ENCODE data around the gene AGPAT4. TPM values are rescaled to one million over a fixed set of nuclear protein-coding genes. Genes with fewer than 3 reads are reported as not detected.

Gene AGPAT4
- total RNA-seq, 2 donors from 2014 or later, result 12.3 to 13.2 TPM

- ATAC-seq (replicated peaks), result no peak
- Mint-ChIP-seq H3K36me3 (ENCODE audit: low read depth) (peaks cover 7% of the 10 kb centered on the region), H3K9me3 (no peaks in the 10 kb centered on the region), H3K27me3 (no peaks in the 10 kb centered on the region), H3K4me1 (peaks cover 20% of the 10 kb centered on the region), H3K27ac (peak overlapping the region; percentile 95), H3K4me3 (peak overlapping the region; percentile 92)
Measured at GRCh38 chr6:161272635-161273273, 1.1 kb downstream of the AGPAT4 start.

GRCh38 chr6:161271343-161272030 lies 2.4 kb downstream of the AGPAT4 start:
- H3K4me3 Mint-ChIP-seq, result peak overlapping the region; percentile 92
- H3K27me3 Mint-ChIP-seq, result no peaks in the 10 kb centered on the region
- no peaks in the 10 kb centered on the region for H3K9me3 Mint-ChIP-seq
- H3K27ac Mint-ChIP-seq, result no peak overlapping the region
- H3K4me1 Mint-ChIP-seq, result peaks cover 21% of the 10 kb centered on the region
- peaks cover 7% of the 10 kb centered on the region for H3K36me3 Mint-ChIP-seq (ENCODE audit: low read depth)
- ATAC-seq (replicated peaks), result no peak

GRCh38 chr6:161270116-161270515 lies 3.7 kb downstream of the AGPAT4 start:
- H3K9me3 Mint-ChIP-seq, result no peaks in the 10 kb centered on the region
- H3K4me3 Mint-ChIP-seq, result no peak overlapping the region
- peaks cover 26% of the 10 kb centered on the region for H3K4me1 Mint-ChIP-seq
- no peak overlapping the region for H3K27ac Mint-ChIP-seq
- H3K27me3 Mint-ChIP-seq, result no peaks in the 10 kb centered on the region
- no peak for ATAC-seq (replicated peaks)
- peaks cover 7% of the 10 kb centered on the region for H3K36me3 Mint-ChIP-seq (ENCODE audit: low read depth)

- no peak overlapping the region for H3K4me3 Mint-ChIP-seq
- no peak overlapping the region for H3K27ac Mint-ChIP-seq
- no peaks in the 10 kb centered on the region for H3K9me3 Mint-ChIP-seq
- H3K4me1 Mint-ChIP-seq, result peaks cover 26% of the 10 kb centered on the region
- H3K27me3 Mint-ChIP-seq, result no peaks in the 10 kb centered on the region
- peaks cover 13% of the 10 kb centered on the region for H3K36me3 Mint-ChIP-seq (ENCODE audit: low read depth)
- ATAC-seq (replicated peaks), result no peak
Measured at GRCh38 chr6:161269310-161269709, 4.6 kb downstream of the AGPAT4 start.

- Mint-ChIP-seq H3K4me1 (peaks cover 26% of the 10 kb centered on the region), H3K36me3 (ENCODE audit: low read depth) (peaks cover 15% of the 10 kb centered on the region), H3K4me3 (no peak overlapping the region), H3K27ac (no peak overlapping the region), H3K9me3 (no peaks in the 10 kb centered on the region), H3K27me3 (no peaks in the 10 kb centered on the region)
- no peak for ATAC-seq (replicated peaks)
Measured at GRCh38 chr6:161268531-161269210, 5.2 kb downstream of the AGPAT4 start.

- H3K27ac Mint-ChIP-seq, result no peak overlapping the region
- peaks cover 23% of the 10 kb centered on the region for H3K4me1 Mint-ChIP-seq
- no peak for ATAC-seq (replicated peaks)
- H3K4me3 Mint-ChIP-seq, result no peak overlapping the region
- peaks cover 31% of the 10 kb centered on the region for H3K36me3 Mint-ChIP-seq (ENCODE audit: low read depth)
- H3K9me3 Mint-ChIP-seq, result no peaks in the 10 kb centered on the region
- no peaks in the 10 kb centered on the region for H3K27me3 Mint-ChIP-seq
Measured at GRCh38 chr6:161266513-161267230, 7.2 kb downstream of the AGPAT4 start.

- H3K36me3 Mint-ChIP-seq (ENCODE audit: low read depth), result peaks cover 34% of the 10 kb centered on the region
- no peaks in the 10 kb centered on the region for H3K27me3 Mint-ChIP-seq
- no peak overlapping the region for H3K4me3 Mint-ChIP-seq
- no peaks in the 10 kb centered on the region for H3K9me3 Mint-ChIP-seq
- H3K27ac Mint-ChIP-seq, result no peak overlapping the region
- ATAC-seq (replicated peaks), result peak; percentile 60
- H3K4me1 Mint-ChIP-seq, result peaks cover 22% of the 10 kb centered on the region
Measured at GRCh38 chr6:161265975-161266374, 7.9 kb downstream of the AGPAT4 start.

- Mint-ChIP-seq H3K27ac (no peak overlapping the region), H3K27me3 (no peaks in the 10 kb centered on the region), H3K36me3 (ENCODE audit: low read depth) (peaks cover 35% of the 10 kb centered on the region), H3K4me3 (no peak overlapping the region), H3K9me3 (no peaks in the 10 kb centered on the region), H3K4me1 (peaks cover 22% of the 10 kb centered on the region)
- no peak for ATAC-seq (replicated peaks)
Measured at GRCh38 chr6:161265554-161265953, 8.3 kb downstream of the AGPAT4 start.

GRCh38 chr6:161264181-161264580 lies 9.7 kb downstream of the AGPAT4 start:
- H3K4me3 Mint-ChIP-seq, result no peak overlapping the region

GRCh38 chr6:161261816-161262215 lies 12.0 kb downstream of the AGPAT4 start:
- H3K4me3 Mint-ChIP-seq, result no peak overlapping the region
- no peak overlapping the region for H3K27ac Mint-ChIP-seq
- peaks cover 17% of the 10 kb centered on the region for H3K4me1 Mint-ChIP-seq
- no peaks in the 10 kb centered on the region for H3K9me3 Mint-ChIP-seq
- ATAC-seq (replicated peaks), result no peak
- peaks cover 53% of the 10 kb centered on the region for H3K36me3 Mint-ChIP-seq (ENCODE audit: low read depth)
- no peaks in the 10 kb centered on the region for H3K27me3 Mint-ChIP-seq

More at GRCh38 chr6:161264181-161264580, 9.7 kb downstream of the AGPAT4 start:
- ATAC-seq (replicated peaks), result no peak
- H3K9me3 Mint-ChIP-seq, result no peaks in the 10 kb centered on the region
- peaks cover 17% of the 10 kb centered on the region for H3K4me1 Mint-ChIP-seq
- H3K36me3 Mint-ChIP-seq (ENCODE audit: low read depth), result peaks cover 49% of the 10 kb centered on the region
- no peaks in the 10 kb centered on the region for H3K27me3 Mint-ChIP-seq
- H3K27ac Mint-ChIP-seq, result no peak overlapping the region

- H3K4me1 Mint-ChIP-seq, result peaks cover 14% of the 10 kb centered on the region
- peaks cover 58% of the 10 kb centered on the region for H3K36me3 Mint-ChIP-seq (ENCODE audit: low read depth)
- peak overlapping the region; percentile 28 for H3K27ac Mint-ChIP-seq
- H3K4me3 Mint-ChIP-seq, result no peak overlapping the region
- no peak for ATAC-seq (replicated peaks)
- no peaks in the 10 kb centered on the region for H3K27me3 Mint-ChIP-seq
- H3K9me3 Mint-ChIP-seq, result no peaks in the 10 kb centered on the region
Measured at GRCh38 chr6:161261325-161261724, 12.5 kb downstream of the AGPAT4 start.

- Mint-ChIP-seq H3K4me3 (no peak overlapping the region), H3K9me3 (no peaks in the 10 kb centered on the region), H3K4me1 (peaks cover 11% of the 10 kb centered on the region), H3K27me3 (no peaks in the 10 kb centered on the region), H3K36me3 (ENCODE audit: low read depth) (peaks cover 54% of the 10 kb centered on the region), H3K27ac (no peak overlapping the region)
- no peak for ATAC-seq (replicated peaks)
Measured at GRCh38 chr6:161259302-161259701, 14.6 kb downstream of the AGPAT4 start.

- H3K27me3 Mint-ChIP-seq, result no peaks in the 10 kb centered on the region
- H3K36me3 Mint-ChIP-seq (ENCODE audit: low read depth), result peaks cover 48% of the 10 kb centered on the region
- peak overlapping the region; percentile 3 for H3K27ac Mint-ChIP-seq
- no peak for ATAC-seq (replicated peaks)
- H3K4me1 Mint-ChIP-seq, result peaks cover 11% of the 10 kb centered on the region
- H3K9me3 Mint-ChIP-seq, result no peaks in the 10 kb centered on the region
- no peak overlapping the region for H3K4me3 Mint-ChIP-seq
Measured at GRCh38 chr6:161257793-161258457, 15.9 kb downstream of the AGPAT4 start.

GRCh38 chr6:161256407-161256806 lies 17.5 kb downstream of the AGPAT4 start:
- Mint-ChIP-seq H3K36me3 (ENCODE audit: low read depth) (peaks cover 38% of the 10 kb centered on the region), H3K27ac (no peak overlapping the region), H3K4me3 (no peak overlapping the region), H3K27me3 (no peaks in the 10 kb centered on the region), H3K9me3 (no peaks in the 10 kb centered on the region), H3K4me1 (peaks cover 5% of the 10 kb centered on the region)
- ATAC-seq (replicated peaks), result no peak

Data from activated T-helper 17 cell treated with anti-CD3 and anti-CD28 coated beads, Interleukin-2, amount 50 U/mL, for 72 hours (primary cell).